Measurements from ENCODE around the gene CAND2.

Gene CAND2

DNA sequence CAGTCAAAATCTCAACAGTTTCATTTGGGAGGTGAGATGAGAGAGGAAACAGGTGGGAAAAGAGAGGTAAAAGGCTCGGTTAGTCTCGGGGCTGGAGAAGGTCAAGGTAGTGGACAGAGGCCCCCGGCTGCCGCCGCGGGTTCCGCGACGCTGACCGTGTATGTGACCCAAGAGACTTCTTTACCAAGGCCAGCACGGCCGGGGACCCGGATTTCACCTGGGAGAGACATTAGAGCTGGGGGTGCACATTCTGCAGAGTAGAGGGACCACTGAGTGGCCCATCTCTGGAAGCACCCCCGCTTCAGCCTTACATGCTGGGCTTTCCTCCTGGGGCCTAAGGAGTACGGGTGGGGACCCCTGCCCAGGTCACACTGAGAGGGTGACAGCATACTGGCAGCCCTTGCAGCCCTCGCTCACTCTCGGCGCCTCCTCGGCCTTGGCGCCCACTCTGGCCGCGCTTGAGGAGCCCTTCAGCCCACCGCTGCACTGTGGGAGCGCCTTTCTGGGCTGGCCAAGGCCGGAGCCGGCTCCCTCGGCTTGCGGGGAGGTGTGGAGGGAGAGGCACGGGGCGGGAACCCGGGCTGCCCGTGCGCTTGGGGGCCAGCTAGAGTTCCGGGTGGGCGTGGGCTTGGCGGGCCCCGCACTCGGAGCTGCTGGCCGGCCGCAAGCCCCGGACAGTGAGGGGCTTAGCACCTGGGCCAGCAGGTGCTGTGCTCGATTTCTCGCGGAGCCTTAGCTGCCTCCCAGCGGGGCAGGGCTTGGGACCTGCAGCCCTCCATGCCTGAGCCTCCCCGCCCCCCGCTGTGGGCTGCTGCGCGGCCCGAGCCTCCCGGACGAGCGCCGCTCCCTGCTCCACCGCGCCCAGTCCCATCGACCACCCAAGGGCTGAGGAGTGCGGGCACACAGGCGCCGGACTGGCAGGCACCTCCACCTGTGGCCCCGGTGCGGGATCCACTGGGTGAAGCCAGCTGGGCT lies 86.1 kb downstream of the CAND2 start:
- TF ChIP-seq, protein P1, sequence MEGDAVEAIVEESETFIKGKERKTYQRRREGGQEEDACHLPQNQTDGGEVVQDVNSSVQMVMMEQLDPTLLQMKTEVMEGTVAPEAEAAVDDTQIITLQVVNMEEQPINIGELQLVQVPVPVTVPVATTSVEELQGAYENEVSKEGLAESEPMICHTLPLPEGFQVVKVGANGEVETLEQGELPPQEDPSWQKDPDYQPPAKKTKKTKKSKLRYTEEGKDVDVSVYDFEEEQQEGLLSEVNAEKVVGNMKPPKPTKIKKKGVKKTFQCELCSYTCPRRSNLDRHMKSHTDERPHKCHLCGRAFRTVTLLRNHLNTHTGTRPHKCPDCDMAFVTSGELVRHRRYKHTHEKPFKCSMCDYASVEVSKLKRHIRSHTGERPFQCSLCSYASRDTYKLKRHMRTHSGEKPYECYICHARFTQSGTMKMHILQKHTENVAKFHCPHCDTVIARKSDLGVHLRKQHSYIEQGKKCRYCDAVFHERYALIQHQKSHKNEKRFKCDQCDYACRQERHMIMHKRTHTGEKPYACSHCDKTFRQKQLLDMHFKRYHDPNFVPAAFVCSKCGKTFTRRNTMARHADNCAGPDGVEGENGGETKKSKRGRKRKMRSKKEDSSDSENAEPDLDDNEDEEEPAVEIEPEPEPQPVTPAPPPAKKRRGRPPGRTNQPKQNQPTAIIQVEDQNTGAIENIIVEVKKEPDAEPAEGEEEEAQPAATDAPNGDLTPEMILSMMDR (IDR thresholded peaks at IDR 0.05; ENCODE audit: low read depth, low read length) = no peak
- DNase-seq (ENCODE audit: low read depth in 2 of 2) = no peak
- no peak overlapping the region for H3K4me3 ChIP-seq (replicated peaks in 1 of 2; ENCODE audit: low read depth in 2 of 2, low read length in 2 of 2)

- no peak overlapping the region for H3K4me3 ChIP-seq (replicated peaks in 1 of 2; ENCODE audit: low read depth in 2 of 2, low read length in 2 of 2)
- TF ChIP-seq, protein P1 (IDR thresholded peaks at IDR 0.05; ENCODE audit: low read depth, low read length) = no peak
- DNase-seq (ENCODE audit: low read depth in 2 of 2) = peak in 1 of 2 donors; percentile 32
Measured at GRCh38 chr3:12884186-12884680, 87.8 kb downstream of the CAND2 start.

Data from cardiac fibroblast (primary cell).